Skeletal muscle satellite cell (primary cell): ENCODE data around the gene SHC3.

ENCODE experiments used
- H3K27me3 ChIP-seq: 2 replicates; pipeline ENCODE4 v1.7.0; 2013; ENCODE audit warnings: low read length; ENCODE audit not compliant: control insufficient read depth, insufficient read depth
- H3K36me3 ChIP-seq: 2 replicates; pipeline ENCODE4 v1.7.0; 2013; ENCODE audit warnings: mild to moderate bottlenecking, control low read depth, low read length; ENCODE audit not compliant: insufficient read depth
- H3K4me1 ChIP-seq: 2 replicates; pipeline ENCODE4 v1.7.0; 2013; ENCODE audit warnings: low read length; ENCODE audit not compliant: control insufficient read depth, insufficient read depth
- H3K4me2 ChIP-seq: 2 replicates; pipeline ENCODE4 v1.7.0; 2013; ENCODE audit warnings: mild to moderate bottlenecking, low read length
- H3K4me3 ChIP-seq: 2 replicates; pipeline ENCODE4 v1.7.0; 2013; ENCODE audit warnings: low read length
- H3K9ac ChIP-seq: 2 replicates; pipeline ENCODE4 v1.7.0; 2013; ENCODE audit warnings: mild to moderate bottlenecking, low read depth, low read length, moderate library complexity
- H3K9me3 ChIP-seq: replicated peaks from 2 replicates; pipeline ENCODE4 v1.7.0; 2013; ENCODE audit warnings: mild to moderate bottlenecking, control low read depth, low read length

SHC3 gene

GRCh38 chr9:89032173-89032572, 146.4 kb downstream of the SHC3 start:
- H3K9ac ChIP-seq, result no peak overlapping the region
- H3K9me3 ChIP-seq, result no peaks in the 10 kb centered on the region
- H3K4me3 ChIP-seq, result no peak overlapping the region
- H3K4me2 ChIP-seq, result no peak overlapping the region
- H3K27me3 ChIP-seq, result no peaks in the 10 kb centered on the region
- no peaks in the 10 kb centered on the region for H3K4me1 ChIP-seq
- no peaks in the 10 kb centered on the region for H3K36me3 ChIP-seq

GRCh38 chr9:89029788-89030187, 148.8 kb downstream of the SHC3 start:
- no peak overlapping the region for H3K9ac ChIP-seq
- H3K27me3 ChIP-seq, result no peaks in the 10 kb centered on the region
- no peak overlapping the region for H3K4me2 ChIP-seq
- H3K4me1 ChIP-seq, result no peaks in the 10 kb centered on the region
- no peak overlapping the region for H3K4me3 ChIP-seq
- H3K36me3 ChIP-seq, result no peaks in the 10 kb centered on the region
- no peaks in the 10 kb centered on the region for H3K9me3 ChIP-seq

DNA sequence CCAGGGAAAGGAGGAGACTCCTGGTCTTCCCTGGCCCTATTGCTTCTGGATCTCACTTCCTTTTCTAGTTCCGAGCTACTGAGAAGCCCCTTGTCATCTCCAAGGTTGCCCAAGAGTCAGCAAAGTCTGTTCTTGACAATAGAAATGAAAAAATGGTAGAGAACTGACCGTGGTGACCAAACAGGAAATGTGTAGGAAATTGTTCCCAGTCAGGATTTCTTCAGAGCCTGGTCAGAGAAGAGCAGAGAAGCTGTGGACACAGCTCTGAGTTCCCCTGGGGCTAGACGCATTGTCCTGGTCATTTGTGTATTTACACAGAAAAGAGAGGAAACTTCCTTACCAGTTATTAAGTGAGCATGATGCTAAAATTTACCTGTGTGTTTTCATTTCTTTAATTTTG, 151.7 kb downstream of the SHC3 start:
- Histone ChIP-seq H3K4me1 (peaks cover 8% of the 10 kb centered on the region), H3K27me3 (no peaks in the 10 kb centered on the region), H3K9me3 (no peaks in the 10 kb centered on the region), H3K4me3 (no peak overlapping the region), H3K4me2 (no peak overlapping the region), H3K36me3 (no peaks in the 10 kb centered on the region), H3K9ac (no peak overlapping the region)

DNA sequence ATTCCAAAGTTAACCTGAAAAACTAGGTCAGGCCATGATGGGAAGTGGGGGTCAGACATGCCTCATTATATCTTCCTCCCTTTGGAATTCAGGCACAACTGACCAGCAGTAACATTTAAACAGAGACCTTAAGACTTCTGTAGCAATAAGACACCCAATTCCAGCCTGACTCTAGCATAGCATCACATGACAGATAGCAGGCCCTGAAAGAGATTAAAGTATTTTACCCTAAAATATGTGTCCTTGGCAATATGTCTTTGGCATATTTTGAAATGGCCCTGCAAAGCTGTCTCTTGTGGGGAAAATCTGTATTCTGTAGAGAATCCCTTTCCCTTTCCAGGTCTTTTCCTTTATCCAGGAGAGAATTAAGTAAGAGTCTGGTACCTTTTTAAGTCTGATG, 153.1 kb downstream of the SHC3 start:
- no peak overlapping the region for H3K4me3 ChIP-seq
- H3K4me1 ChIP-seq, result peaks cover 19% of the 10 kb centered on the region
- H3K9ac ChIP-seq, result no peak overlapping the region
- no peaks in the 10 kb centered on the region for H3K27me3 ChIP-seq
- no peaks in the 10 kb centered on the region for H3K9me3 ChIP-seq
- no peaks in the 10 kb centered on the region for H3K36me3 ChIP-seq
- H3K4me2 ChIP-seq, result no peak overlapping the region

GRCh38 chr9:89024727-89025126, 153.9 kb downstream of the SHC3 start:
- H3K9ac ChIP-seq, result no peak overlapping the region
- no peak overlapping the region for H3K4me2 ChIP-seq
- H3K4me1 ChIP-seq, result peaks cover 19% of the 10 kb centered on the region
- H3K27me3 ChIP-seq, result no peaks in the 10 kb centered on the region
- H3K36me3 ChIP-seq, result no peaks in the 10 kb centered on the region
- no peak overlapping the region for H3K4me3 ChIP-seq
- no peaks in the 10 kb centered on the region for H3K9me3 ChIP-seq

GRCh38 chr9:89023740-89024139, 154.9 kb downstream of the SHC3 start:
- H3K9me3 ChIP-seq, result no peaks in the 10 kb centered on the region
- H3K4me2 ChIP-seq, result no peak overlapping the region
- no peaks in the 10 kb centered on the region for H3K36me3 ChIP-seq
- H3K4me1 ChIP-seq, result peaks cover 19% of the 10 kb centered on the region
- no peaks in the 10 kb centered on the region for H3K27me3 ChIP-seq
- no peak overlapping the region for H3K4me3 ChIP-seq
- no peak overlapping the region for H3K9ac ChIP-seq

- no peak overlapping the region for H3K4me3 ChIP-seq
Observed at GRCh38 chr9:89022902-89023301, 155.7 kb downstream of the SHC3 start.

GRCh38 chr9:89022001-89022759, 156.4 kb downstream of the SHC3 start:
- H3K27me3 ChIP-seq, result no peaks in the 10 kb centered on the region
- peaks cover 19% of the 10 kb centered on the region for H3K4me1 ChIP-seq
- H3K9ac ChIP-seq, result no peak overlapping the region
- H3K4me3 ChIP-seq, result no peak overlapping the region
- H3K9me3 ChIP-seq, result no peaks in the 10 kb centered on the region
- H3K36me3 ChIP-seq, result no peaks in the 10 kb centered on the region
- no peak overlapping the region for H3K4me2 ChIP-seq

More at GRCh38 chr9:89022902-89023301, 155.7 kb downstream of the SHC3 start:
- H3K9ac ChIP-seq, result no peak overlapping the region
- peaks cover 19% of the 10 kb centered on the region for H3K4me1 ChIP-seq
- H3K27me3 ChIP-seq, result no peaks in the 10 kb centered on the region
- H3K36me3 ChIP-seq, result no peaks in the 10 kb centered on the region
- no peak overlapping the region for H3K4me2 ChIP-seq
- no peaks in the 10 kb centered on the region for H3K9me3 ChIP-seq

DNA sequence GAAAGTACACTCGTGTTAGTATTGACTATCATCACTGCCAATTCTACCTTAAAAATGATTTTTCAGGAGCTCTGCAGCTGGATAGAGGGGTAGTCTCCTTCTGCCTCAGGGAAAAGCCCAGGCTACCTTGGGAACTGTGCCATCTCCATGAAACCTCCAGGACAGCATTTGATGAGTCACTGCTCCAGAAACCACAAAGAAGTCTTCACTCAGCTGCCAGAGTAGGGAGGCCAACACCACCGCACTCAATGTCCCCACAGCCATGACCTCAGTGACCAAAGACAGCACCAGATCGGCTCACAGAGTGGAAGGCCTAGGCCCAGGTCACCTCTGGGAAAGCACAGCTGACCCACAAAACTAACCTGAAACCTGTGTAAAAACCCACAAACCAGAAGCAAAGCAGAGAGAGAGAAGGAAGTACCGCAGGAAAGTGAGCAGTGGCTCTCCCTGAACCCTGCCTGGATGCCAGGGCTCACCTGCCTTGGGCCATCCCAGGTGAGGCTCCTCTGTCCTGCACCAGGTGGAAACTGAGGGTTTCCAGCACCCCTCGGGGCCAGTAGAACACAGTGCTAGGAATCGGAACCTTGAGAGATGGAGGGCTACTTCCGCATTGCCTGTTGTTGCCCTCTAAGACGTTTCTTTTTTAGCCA, 157.3 kb downstream of the SHC3 start:
- Histone ChIP-seq H3K36me3 (no peaks in the 10 kb centered on the region), H3K4me2 (peak overlapping the region; percentile 27), H3K4me1 (peaks cover 19% of the 10 kb centered on the region), H3K27me3 (no peaks in the 10 kb centered on the region), H3K4me3 (no peak overlapping the region), H3K9ac (no peak overlapping the region), H3K9me3 (no peaks in the 10 kb centered on the region)

DNA sequence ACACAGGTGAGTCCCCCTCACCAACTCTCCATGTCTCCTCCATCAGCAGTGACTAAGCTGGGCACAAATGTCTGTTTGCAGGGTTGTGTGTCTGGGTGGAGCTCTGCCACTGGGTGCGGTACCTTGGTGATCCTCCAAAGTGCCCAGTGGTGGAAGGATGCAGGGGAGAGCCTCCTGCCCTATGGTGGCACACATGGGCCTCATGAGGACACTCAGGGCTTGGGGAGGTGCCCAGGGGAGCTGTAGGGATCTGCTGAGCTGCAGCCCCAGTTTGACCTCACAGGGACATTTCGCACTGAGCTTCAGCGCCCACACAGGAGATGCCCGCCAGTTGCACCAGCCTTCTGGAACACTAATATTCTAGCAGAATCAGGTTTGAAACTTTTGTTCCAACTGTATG, 157.9 kb downstream of the SHC3 start:
- H3K36me3 ChIP-seq, result no peaks in the 10 kb centered on the region
- H3K27me3 ChIP-seq, result no peaks in the 10 kb centered on the region
- no peak overlapping the region for H3K4me2 ChIP-seq
- H3K9ac ChIP-seq, result no peak overlapping the region
- H3K4me3 ChIP-seq, result no peak overlapping the region
- no peaks in the 10 kb centered on the region for H3K9me3 ChIP-seq
- peaks cover 19% of the 10 kb centered on the region for H3K4me1 ChIP-seq

DNA sequence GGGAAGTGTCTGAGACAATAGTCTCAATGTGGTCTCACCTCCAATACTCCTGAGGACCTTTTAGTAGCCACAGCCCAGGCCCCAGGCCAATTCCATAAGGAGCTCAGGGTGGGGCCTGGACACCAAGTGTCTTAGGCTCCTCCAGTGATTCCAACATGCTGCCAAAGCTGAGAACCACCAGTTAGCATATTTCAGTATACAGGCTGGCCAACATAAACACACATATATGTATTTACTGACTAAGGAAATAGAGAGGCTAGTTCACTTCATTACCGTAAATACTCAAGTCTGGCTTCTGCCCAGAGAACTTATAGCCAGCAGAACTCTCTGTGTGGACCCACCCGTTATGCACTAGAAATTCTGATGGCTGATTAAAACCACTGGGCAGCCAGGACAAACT, 163.3 kb downstream of the SHC3 start:
- Histone ChIP-seq H3K9me3 (no peaks in the 10 kb centered on the region), H3K4me3 (no peak overlapping the region), H3K4me1 (no peaks in the 10 kb centered on the region), H3K27me3 (no peaks in the 10 kb centered on the region), H3K36me3 (no peaks in the 10 kb centered on the region), H3K9ac (no peak overlapping the region), H3K4me2 (no peak overlapping the region)

- H3K9me3 ChIP-seq, result no peaks in the 10 kb centered on the region
- H3K36me3 ChIP-seq, result no peaks in the 10 kb centered on the region
- no peak overlapping the region for H3K4me3 ChIP-seq
- H3K4me2 ChIP-seq, result no peak overlapping the region
- H3K9ac ChIP-seq, result no peak overlapping the region
- no peaks in the 10 kb centered on the region for H3K27me3 ChIP-seq
- no peaks in the 10 kb centered on the region for H3K4me1 ChIP-seq
Observed at GRCh38 chr9:89014153-89014552, 164.5 kb downstream of the SHC3 start.
